Occipital lobe (tissue), 2 donors: ENCODE results near the gene VSX1. TPM values are rescaled to one million over a fixed set of nuclear protein-coding genes. Genes with fewer than 3 reads are reported as not detected.

Experiments used
- DNase-seq: peaks from one replicate; lab custom pipeline; 2025; lab: John Stamatoyannopoulos, UW
- total RNA-seq: library from RNA; depleted of rRNA; stranded (reverse); fragments of >200 nt; gene quantifications from one replicate; pipeline ENCODE4 v1.2.3, GENCODE V29; 2014

The VSX1 gene
- total RNA-seq, 1 donor from 2014 or later, result not detected

DNA sequence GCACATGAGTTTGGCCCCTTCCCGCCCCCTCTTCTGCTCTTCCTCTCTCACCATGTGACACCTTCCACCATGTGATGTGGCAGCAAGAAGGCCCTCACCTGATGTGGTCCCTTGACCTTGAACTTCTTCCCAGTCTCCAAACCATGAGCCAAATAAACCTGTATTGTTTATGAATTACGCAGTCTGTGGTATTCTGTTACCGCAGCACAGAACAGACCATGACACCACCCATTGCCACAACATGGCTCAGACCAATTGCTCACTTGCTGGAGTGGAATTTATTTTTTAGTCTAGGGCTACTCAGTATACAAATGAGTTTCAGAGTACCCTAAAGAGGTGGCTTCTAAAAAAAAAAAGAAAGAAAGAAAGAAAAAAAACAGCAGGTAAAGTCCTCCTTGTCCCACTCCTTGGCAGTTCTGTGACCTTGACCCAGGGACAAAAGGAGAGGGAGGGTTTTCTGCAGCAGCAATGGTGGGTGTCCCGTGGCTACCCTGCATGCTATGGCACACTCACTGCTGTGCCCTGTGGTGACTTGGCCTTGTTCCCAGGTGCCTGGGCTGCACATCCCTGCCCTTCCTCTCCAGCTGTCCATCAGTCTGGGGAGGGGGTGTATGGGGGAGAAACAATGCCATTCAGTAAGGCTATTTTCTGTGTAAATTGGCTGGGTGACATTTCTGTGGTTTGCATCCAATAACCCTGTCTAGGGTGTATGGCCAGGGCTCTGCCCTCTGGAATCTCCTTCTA lies 5.4 kb upstream of the VSX1 start:
- DNase-seq, result no peak

DNA sequence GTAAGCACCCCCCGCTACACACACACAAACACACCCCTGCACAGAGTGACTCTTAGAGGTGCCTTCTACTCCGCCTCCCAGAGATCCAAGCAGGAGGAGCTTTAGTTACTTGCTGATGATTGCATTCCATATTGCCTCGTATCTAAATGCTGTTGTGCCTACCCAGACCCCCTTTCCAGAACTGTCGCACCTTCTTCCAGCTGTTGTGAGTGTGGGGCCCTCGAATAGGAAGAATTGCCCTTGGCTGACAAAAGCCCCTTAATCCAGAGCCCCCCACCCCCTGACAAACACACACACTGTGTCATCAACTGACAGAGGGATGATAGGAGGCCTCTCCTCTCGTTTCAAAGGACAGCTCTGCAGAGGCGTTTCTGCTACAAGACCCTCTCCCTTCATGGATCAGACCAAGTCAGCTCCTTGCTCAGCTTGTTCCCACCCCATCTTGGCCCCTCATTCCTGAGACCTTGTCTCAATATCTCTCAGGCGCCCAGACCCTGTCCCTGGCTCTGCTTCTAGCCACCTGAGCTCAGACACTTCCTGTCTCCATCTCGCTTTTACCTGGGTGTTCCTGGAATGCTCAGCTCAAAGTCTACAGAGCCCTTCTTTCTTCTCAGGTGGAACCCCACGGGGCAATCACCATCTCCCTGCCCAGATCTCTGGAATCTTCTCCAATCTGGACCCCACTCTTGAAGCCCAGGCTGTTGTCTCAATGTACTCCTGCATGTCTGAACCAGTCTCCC lies 4.0 kb upstream of the VSX1 start:
- no peak for DNase-seq

DNA sequence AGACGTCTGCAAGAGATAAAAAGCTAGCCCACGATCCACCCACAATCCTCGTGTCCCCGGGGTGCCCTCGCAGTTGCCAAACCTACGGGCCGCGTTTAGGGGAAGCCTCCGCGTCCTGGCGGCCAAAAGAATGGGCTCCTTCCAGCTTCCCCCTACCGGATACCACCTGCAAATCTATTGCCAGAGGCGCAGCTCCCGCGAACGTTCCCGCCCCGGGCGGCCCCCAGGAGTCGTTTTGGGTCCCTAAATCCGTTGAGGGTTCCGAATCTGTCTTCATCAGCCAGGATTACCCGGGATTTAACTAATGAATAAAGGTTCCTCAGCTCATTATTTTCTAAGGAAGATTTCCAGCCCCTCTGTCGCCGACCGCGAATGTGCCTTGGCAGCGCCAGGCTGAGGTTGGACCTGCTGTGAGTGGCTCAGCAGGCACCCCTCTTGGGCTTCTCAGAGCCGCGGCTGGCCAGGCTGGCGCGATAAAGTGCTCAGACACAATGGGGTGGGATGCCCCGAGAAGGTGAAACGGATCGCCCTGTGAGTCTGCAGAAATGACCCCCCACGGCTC lies 2.8 kb upstream of the VSX1 start:
- no peak for DNase-seq

DNA sequence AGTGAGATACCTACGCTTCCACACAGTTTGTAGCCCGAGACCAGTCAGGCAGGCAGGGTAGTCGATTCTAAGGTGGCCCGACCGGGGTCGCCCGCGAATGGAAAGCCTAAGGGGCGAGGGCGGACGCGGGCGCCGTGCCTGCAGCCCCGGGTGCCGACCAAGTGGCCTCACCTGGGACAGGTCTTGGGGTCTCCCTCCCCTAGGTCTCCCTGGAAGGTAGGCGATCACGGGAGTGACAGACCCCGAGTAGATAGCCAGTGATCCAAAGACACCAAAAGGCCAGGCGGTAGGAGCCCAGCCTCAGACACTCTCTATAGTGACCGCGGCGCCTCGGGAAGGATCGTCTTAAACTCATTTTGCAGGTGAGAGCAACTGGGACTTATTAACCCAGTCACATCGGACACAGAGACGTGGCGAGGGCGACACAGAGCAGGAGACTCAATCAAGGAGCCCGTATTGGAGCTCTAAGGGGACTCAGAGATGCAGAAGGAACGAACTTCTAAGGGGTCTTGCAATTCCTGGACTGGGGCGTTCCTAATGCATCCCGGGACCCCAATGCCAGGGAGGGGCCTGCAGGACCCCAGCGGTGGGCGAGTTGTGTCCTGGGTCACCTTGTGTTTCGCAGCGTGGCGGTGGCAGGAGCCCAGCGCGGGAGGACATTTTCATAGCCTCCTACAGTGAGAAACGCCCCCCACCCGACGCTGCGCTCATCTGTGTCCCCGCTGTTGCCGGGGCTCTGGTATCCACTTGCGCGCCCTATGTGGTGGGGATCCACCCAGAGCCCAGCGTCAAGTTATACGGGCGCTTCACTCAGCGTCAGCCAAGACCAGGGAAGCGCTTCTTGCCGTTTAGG lies 2.1 kb upstream of the VSX1 start:
- no peak for DNase-seq

DNA sequence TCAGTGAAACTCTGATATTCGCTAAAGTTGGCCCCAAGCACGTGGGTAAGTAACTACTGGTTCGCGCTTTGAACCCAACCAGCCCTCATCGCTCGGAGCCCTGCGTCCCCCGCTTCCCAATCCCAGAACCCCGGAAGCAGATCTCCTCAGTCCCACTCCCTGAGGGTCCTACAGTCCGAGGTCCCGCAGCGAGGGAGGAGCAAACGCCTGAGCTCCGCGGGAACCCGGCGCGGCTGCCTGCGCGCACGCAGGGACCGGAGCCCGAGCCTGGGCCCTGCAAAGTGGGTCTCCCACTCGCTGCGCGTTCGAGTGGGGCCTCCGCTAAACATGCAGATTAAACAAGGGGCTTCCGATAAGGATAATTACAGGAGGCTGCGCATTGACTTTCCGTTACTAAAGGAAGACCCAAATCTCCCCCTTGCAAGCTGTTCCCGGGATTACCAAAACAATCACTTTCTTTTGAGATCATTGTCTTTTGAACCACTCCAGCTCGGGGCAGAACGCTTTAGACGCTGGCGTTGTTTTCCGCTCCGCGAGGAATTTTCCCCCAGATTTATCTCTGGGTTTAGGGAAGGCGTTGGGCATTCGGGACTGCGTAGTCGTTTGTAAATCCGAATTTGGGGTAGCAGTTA lies 1.3 kb upstream of the VSX1 start:
- DNase-seq, result no peak

DNA sequence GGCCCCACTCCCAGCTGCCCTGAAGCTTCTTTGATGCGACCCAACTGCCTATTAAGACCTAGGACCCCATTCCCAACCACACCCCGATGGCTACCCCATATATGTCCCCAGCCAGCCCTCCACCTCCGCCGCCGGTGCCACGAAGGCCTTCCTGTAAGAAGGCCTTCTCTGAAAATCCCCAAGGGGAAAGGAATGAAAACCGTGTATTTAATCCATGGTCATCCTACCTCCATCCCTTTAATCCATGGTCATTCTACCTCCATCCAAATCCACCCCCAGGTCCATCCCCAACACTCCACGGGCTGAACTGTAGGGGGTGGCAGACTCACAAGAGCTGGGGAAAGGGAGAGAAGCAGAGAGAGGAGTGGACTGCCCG lies 545 bp upstream of the VSX1 start:
- DNase-seq, result no peak

DNA sequence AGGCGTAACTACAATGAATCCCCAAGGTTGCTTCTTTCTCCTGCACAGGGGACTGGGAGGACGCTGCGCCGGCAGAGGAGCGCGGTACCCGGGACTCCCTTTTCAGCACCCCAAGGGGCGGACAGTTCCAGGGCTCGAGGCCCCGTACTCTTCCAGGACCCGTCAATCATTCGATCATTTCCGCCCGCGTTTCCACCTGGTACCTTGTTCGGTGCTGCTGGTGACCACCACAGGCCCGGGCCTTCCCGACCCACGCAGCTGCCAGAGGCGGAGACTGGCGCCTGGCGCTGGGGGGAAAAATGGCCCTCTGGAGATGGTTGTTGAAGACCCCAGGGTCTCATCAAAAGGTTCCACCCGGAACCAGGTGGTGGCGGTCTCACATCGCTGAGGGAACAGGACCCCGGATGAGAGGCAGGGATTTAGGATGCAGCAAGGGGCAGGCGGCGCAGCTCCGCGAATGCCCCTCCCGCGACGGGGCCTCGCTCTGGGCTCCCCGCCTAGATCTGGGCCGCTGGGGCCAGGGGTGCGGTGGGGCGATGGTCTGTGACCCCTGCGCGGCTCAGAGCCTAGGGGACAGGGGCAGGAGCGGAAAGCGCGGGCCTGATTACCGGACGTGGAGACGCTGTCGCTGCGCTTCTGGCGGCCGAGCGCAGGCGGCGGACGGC lies 744 bp downstream of the VSX1 start:
- DNase-seq, result no peak

DNA sequence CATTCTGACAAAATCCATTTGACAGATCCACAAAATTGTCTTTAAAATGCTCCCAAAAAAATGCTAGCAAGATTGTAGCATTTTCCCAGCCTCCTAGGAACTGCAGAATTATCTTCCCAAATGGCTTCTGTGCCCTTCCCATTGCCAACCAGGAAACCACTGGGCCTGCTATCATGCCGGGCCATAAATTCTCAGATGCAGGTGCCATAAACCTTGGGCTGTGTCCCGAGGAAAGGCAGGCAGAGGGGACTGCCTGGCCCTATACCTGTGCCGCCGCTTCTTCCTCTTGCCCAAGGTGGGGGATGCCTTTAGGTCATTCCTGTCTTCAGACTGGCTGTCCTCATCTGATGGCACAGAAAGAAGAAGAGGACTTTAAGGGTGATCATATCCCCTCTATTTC lies 2.8 kb downstream of the VSX1 start:
- no peak for DNase-seq

DNA sequence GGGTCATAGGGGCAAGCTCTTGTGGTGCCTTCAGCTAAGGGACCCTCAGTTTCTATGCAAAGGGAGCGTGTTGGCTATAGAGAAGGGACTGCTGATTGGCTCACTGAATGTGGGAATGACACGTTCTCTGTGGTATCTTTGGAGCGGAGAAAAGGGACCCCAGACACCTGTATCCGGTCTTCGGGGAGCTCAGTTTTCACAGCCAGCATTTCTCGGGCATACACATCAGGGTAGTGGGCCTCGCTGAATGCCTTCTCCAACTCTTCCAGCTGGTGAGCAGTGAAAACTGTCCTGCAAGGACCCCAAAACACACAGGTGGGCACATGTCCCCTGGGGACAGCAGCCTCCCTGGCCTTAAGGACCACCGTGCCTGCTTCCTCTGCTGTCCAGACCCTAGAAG lies 3.3 kb downstream of the VSX1 start:
- no peak for DNase-seq

DNA sequence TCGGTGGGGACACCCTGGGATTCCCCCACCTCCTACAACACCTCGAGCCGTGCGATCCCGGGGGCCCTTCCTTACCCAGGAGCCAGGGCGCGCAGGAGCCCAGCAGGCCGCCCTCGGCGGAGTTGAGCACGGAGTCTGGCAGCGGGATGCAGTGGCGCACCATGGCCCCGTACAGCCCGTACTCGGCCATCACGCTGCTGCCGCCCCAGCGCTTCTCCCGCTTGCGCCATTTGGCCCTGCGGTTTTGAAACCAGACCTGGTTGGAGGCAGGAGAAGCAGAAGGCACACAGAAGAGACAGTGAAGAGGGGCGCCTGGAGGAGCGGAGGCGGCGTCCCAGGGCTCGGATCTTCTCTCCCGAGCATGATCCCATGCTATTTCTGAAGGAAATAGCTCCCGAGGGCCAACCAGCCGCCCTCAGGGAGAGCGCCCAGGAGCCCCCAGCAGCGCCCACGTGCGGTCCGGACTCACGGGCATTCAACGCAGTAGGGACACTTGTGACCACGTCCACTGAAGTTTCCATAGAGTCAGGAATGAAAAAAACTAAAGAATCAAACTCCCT lies 4.3 kb downstream of the VSX1 start:
- DNase-seq, result no peak

DNA sequence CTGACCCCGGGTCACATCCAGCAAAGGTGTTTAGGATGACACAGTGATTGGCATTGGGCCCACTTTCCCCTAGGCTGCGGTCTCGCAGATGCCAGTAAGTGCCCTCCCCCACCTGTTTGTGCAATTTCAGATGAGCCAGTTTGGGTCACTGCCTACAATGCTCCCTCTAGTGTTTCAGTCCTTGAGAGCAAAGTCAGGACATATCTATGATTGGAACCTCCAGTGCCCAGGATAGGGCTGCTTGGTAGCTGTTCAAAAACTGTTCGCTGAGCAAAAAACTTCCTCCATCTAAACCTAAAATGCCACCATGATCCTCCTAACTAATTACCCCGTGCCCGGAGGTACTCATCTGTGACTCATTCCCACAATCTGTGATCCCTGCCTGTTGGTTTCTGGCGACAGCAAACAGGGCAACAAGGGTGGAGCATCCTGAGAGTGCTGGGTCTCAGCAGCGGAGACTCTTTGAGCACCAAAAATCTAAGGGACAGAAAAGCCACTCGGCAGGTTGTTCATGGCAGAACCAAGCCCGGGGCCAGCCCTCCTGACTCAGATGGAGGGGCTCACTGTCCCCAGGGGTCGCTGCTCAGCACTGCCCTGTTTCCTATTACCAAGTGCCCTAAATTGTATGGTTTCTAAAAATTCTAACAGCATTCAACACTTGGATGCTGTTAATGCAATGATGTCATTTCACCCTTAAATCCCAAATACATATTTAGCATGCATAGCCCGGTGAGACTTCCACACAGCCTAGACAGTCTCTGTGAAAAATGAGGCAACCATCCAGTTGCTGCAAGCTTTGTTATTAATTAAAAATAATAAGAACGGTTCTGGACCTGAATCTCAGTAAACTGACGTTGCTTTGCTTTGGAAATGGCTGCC lies 5.0 kb downstream of the VSX1 start:
- no peak for DNase-seq

DNA sequence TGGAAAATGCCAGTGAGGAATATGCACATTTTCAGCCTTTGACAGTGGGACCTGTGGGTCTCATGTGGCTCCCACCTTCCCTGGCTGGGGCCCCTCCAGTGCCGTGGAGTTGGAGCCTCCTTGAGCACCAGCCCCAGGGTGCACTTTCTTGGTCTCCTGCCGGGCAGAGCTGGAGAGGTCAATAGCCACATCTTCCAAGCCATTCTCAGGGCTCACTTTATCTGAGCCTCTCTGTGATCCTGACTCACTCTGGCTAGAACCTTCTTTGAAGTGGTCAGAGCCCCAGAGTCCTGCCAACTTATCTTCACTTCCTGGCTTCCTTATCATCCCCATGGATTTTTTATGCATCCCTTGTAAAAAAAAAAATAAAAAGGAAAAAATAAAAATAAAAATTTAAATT lies 5.7 kb downstream of the VSX1 start:
- no peak for DNase-seq

DNA sequence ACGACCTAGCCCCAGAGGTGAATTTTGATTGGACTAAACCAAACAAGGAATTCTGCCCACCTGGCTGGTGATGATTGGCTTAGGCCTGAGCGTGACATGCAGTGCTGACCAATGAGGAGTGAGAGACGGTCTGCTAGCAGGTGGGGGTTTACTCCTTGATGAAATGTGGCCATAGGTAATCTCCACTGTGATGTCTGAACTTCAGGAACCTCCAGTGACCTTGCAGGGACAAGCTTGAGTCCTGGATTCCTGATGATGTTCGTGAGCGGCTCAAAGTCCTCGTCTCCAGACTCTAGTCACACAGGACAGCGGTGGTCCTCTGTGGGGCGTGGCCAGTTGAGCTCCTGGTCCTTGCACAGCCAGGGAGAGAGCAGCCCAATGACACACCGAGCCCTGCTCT lies 8.4 kb downstream of the VSX1 start:
- DNase-seq, result no peak

DNA sequence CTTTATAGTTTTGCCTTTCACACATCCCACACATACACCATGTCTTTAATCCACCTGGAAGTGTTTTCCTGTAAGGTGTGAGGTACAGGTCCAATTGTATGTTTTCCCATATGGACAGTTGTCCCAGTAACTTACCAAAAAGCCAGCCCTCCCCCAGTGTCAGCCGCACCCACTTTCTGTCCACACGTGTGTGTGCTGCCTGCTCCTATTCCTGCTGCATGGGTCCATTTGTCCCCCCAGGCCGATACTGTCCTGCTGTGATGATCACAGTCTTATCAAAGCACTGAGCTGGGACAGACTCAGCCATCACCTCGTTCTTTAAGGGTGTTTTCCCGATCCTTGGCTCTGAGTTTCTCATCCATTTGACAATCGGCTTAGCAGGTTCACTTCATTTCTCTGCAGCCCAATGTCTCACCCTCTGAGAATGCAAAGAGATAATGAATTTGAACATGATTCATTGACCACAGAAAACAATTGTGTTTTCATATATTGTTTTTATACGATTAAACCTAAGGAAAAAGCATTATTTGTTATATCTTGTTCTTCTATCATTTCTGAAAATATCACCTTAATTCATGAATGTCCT lies 9.6 kb downstream of the VSX1 start:
- no peak for DNase-seq

DNA sequence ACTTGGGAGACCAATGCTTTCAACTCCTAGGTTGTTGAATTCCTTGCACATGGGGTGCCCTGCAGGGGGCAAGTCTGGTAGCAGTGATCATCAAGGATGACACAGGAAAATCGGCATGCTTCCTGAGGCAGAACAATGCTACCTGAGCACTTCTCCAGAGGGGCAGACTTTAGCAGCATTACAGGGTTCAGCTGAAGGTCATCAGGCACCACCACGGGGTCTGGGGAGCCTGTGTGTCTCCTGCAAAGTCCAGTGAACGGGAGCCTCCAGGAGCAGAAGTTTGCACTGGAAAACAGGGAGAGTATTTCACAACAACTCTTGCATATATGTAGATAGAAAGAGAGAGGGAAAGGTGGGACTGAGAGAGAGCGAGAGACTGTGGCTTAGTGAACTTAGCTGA lies 10.2 kb downstream of the VSX1 start:
- no peak for DNase-seq

DNA sequence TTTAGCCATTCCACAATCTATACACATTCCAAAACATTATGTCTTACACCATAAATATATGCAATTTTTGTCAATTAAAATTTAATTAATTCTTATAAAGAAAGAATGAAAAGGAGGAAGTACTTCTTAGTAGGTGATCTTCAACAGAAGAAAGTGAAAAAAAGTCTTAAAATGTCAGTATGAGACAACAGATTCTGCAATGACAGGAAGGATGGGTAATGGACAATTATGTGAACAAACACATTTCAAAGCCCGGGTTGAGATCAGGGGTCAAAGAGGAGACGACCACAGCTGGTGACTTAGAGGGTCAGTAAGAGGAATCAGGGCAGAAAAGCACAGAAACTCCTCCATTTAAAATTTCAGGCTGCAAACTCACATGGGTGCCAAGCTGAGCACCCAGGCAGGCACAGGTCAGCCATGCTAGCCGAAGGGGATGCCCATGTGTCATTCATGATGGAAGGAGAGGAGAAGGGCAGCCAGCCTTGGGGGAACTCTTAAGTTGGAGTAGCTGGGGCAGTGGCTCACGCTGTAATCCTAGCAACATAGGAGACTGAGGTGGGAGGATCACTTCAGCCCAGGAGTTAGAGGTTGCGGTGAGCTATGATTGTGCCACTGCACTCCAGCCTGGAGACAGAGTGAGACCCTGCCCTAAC lies 11.0 kb downstream of the VSX1 start:
- DNase-seq, result no peak

DNA sequence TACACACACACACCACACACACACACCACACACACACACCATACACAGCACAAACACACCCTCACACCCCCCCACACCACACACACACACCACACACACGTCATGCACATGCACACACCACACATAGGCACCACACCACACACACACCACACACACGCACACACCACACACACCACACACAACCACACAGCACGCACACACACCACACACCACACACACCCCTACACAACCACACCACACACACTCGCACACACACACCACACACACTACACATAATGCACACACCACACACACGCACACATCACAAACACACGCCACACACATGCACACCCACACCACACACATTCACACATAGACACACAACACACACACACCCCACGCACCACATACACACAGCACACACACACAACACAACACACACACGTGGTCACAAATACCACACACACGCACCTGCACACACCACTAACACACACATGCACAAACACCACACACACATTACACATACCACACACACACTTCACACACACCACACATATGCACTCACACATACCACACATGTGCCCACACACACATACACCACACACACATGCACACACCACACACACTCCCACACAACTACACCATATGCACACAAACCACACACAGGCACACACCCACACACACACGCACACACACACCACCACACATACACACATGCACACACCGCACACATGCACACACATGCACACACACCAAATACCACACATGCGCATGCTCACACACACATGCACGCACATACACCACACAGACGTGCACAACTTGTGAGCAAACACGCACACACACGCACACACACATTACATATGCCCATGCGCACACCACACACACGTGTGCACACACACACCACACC lies 14.6 kb downstream of the VSX1 start:
- no peak for DNase-seq

DNA sequence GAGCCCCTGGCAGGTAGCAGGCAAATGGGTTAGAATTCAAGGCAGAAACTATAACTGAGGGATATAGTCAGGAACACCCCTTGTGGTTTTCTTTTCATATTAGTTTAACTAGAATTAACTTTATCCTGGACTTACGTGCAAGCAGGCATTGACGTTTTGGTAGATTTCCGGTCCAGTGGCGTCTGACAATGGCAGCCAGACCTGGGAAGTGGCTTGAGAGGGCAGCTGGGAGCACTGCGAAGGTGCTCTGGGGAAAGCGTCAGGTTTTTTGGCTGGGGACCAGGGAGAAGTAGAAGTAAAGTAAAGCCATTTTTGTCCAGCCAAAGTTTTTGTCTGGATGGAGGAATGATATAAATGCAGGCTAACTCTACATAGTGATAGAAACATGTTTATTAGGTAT lies 15.6 kb downstream of the VSX1 start:
- no peak for DNase-seq
